Gastroesophageal sphincter (tissue), 3 donors: ENCODE data around the gene TRAK2.

Experiments
- CTCF ChIP-seq, 4 experiments: fragments of 200-600 bp in 2 of 4; fragments of 450-650 bp in 2 of 4; sonication (generic) in 1 of 4; IDR thresholded peaks; one replicate each; pipeline ENCODE4 v1.5.1; 2017 to 2019; ENCODE audit warnings: antibody characterized with exemption in 4 of 4, mild to moderate bottlenecking in 2 of 4, moderate library complexity in 2 of 4
- EP300 ChIP-seq: sonication (generic); formaldehyde crosslinking; IDR thresholded peaks from one replicate; pipeline ENCODE4 v1.6.1; 2017; ENCODE audit warnings: antibody characterized with exemption, mild to moderate bottlenecking
- POLR2A ChIP-seq, 2 donors: fragments of 450-650 bp; IDR thresholded peaks; one replicate each; pipeline ENCODE4 v1.6.1; 2017; ENCODE audit warnings: antibody characterized with exemption in 2 of 2, mild to moderate bottlenecking in 2 of 2, moderate library complexity in 1 of 2
- POLR2AphosphoS5 ChIP-seq: sonication (generic); formaldehyde crosslinking; IDR thresholded peaks from one replicate; pipeline ENCODE4 v1.6.1; 2017; ENCODE audit warnings: antibody characterized with exemption

GRCh38 chr2:201433394-201433995, 17.8 kb downstream of the TRAK2 start:
- no peak for TF ChIP-seq POLR2AphosphoS5
- TF ChIP-seq POLR2A (IDR thresholded peaks at IDR 0.05) = no peak
- TF ChIP-seq CTCF (IDR thresholded peaks at IDR 0.05) = no peak
- no peak for TF ChIP-seq EP300
